Astrocyte (in vitro differentiated cells and primary cell): Measurements from ENCODE around the gene SOX5.

ENCODE experiments used
- CTCF ChIP-seq: IDR thresholded peaks from 2 replicates; pipeline ENCODE4 v1.5.1; 2011; ENCODE audit warnings: low read depth, mild to moderate bottlenecking, inconsistent platforms, low read length, moderate library complexity; ENCODE audit not compliant: insufficient read depth
- EZH2 ChIP-seq: IDR thresholded peaks from 2 replicates; pipeline ENCODE4 v1.6.1; 2012; ENCODE audit warnings: mild to moderate bottlenecking, low read length, inconsistent platforms; ENCODE audit not compliant: insufficient read depth

- TF ChIP-seq EZH2 (no peak), CTCF (no peak)
Observed at GRCh38 chr12:23803540-23803939, 145.9 kb downstream of the SOX5 start.
